ENCODE results near the gene CST9L. TPM values are rescaled to one million over a fixed set of nuclear protein-coding genes. Genes with fewer than 3 reads are reported as not detected.

The CST9L gene
- total and polyA plus RNA-seq, 2 of the 13 experiments (the other 11 are each of a cell fraction or from before 2014, with no cell fraction given): 0.15 TPM; not detected in 1

GRCh38 chr20:23585808-23586734 is 17.8 kb upstream of the CST9L start (continued):
- TF ChIP-seq ZBTB46 (CRISPR knock-in tag; IDR thresholded peaks at IDR 0.05; ENCODE audit: borderline replicate concordance): no peak; the same call in 1 of the 2 replicates
- no peak for TF ChIP-seq SUZ12 (IDR thresholded peaks at IDR 0.05; ENCODE audit: low read depth, low read length)
- TF ChIP-seq MAZ (IDR thresholded peaks at IDR 0.05; ENCODE audit: borderline replicate concordance, low read depth, low read length): no peak
- no peak for TF ChIP-seq MAZ (CRISPR knock-in tag; IDR thresholded peaks at IDR 0.05; ENCODE audit: low read depth)
- 0 out of 2 replicates have a peak, but pooled peaks have one; percentile 8 for TF ChIP-seq CHCHD3 (CRISPR knock-in tag; IDR thresholded peaks at IDR 0.05)
- 0 out of 2 replicates have a peak, but pooled peaks have one; percentile 28 for TF ChIP-seq IRF2 (CRISPR knock-in tag; IDR thresholded peaks at IDR 0.05)
- peak; percentile 30; the same call in 1 of the 2 replicates for TF ChIP-seq ZNF614 (CRISPR knock-in tag; IDR thresholded peaks at IDR 0.05; ENCODE audit: borderline replicate concordance)
- TF ChIP-seq ZNF839 (CRISPR knock-in tag; IDR thresholded peaks at IDR 0.05; ENCODE audit: borderline replicate concordance): no peak; the same call in 1 of the 2 replicates
- TF ChIP-seq ZNF607 (CRISPR knock-in tag; IDR thresholded peaks at IDR 0.05; ENCODE audit: borderline replicate concordance): 0 out of 2 replicates have a peak, but pooled peaks have one; percentile 13
- TF ChIP-seq NCOA2 (CRISPR knock-in tag; IDR thresholded peaks at IDR 0.05): peak; percentile 85
- TF ChIP-seq ZNF746 (CRISPR knock-in tag; IDR thresholded peaks at IDR 0.05): peak; percentile 68; the same call in 1 of the 2 replicates
- no peak for TF ChIP-seq ARNT (IDR thresholded peaks at IDR 0.05)
- TF ChIP-seq JARID2 (CRISPR knock-in tag; IDR thresholded peaks at IDR 0.05; ENCODE audit: insufficient replicate concordance): no peak
- no peak for TF ChIP-seq ZNF24 (IDR thresholded peaks at IDR 0.05)
- no peak for TF ChIP-seq STAG1 (CRISPR knock-in tag; IDR thresholded peaks at IDR 0.05)
- TF ChIP-seq HHEX (CRISPR knock-in tag; IDR thresholded peaks at IDR 0.05): 0 out of 2 replicates have a peak, but pooled peaks have one; percentile 20
- no peak for TF ChIP-seq ZNF362 (CRISPR knock-in tag; IDR thresholded peaks at IDR 0.05; ENCODE audit: borderline replicate concordance)
- TF ChIP-seq NFIC (IDR thresholded peaks at IDR 0.05; ENCODE audit: low read length): no peak; the same call in 1 of the 2 replicates
- TF ChIP-seq GLMP (CRISPR knock-in tag; IDR thresholded peaks at IDR 0.05; ENCODE audit: borderline replicate concordance): no peak
- TF ChIP-seq, protein P1, sequence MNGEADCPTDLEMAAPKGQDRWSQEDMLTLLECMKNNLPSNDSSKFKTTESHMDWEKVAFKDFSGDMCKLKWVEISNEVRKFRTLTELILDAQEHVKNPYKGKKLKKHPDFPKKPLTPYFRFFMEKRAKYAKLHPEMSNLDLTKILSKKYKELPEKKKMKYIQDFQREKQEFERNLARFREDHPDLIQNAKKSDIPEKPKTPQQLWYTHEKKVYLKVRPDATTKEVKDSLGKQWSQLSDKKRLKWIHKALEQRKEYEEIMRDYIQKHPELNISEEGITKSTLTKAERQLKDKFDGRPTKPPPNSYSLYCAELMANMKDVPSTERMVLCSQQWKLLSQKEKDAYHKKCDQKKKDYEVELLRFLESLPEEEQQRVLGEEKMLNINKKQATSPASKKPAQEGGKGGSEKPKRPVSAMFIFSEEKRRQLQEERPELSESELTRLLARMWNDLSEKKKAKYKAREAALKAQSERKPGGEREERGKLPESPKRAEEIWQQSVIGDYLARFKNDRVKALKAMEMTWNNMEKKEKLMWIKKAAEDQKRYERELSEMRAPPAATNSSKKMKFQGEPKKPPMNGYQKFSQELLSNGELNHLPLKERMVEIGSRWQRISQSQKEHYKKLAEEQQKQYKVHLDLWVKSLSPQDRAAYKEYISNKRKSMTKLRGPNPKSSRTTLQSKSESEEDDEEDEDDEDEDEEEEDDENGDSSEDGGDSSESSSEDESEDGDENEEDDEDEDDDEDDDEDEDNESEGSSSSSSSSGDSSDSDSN (CRISPR knock-in tag; IDR thresholded peaks at IDR 0.05): peak; percentile 57
